A673 (cell line): ENCODE measurements around the gene UQCRHL.
A peak's percentile ranks its signal among the peaks of the same experiment; 100 is the strongest.

Experiments used
- EZH2 ChIP-seq: fragments of 200-600 bp; sonication (generic); IDR thresholded peaks from 2 replicates; pipeline ENCODE4 v1.6.1; 2017; ENCODE audit warnings: borderline replicate concordance, low read depth, mild to moderate bottlenecking, mixed read lengths, antibody characterized with exemption, low read length; ENCODE audit not compliant: poor library complexity, severe bottlenecking
- TF ChIP-seq, protein P1 (sequence below): fragments of 300-800, 200-600 bp; sonication (generic); conservative IDR thresholded peaks from 2 replicates; pipeline ENCODE4 v1.5.1; 2017; ENCODE audit warnings: low read depth, mild to moderate bottlenecking, antibody characterized with exemption, low read length, moderate library complexity, mixed read lengths

DNA sequence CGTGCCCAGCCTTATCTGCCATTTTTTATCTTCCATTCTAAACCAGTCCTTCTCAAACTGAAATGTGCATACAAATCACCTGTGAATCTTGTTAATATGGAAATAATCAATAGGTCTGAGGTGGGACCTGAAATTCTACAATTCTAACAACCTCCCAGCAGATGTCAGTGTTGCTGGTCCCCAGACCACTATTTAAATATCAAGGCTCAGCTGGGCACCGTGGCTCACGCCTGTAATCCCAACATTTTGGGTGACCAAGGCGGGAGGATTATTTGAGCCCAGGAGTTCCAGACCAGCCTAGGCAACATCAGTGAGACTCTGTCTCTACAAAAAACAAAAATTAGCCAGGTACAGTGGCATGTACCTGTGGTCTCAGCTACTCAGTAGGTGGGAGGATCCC lies 4.1 kb downstream of the UQCRHL start:
- TF ChIP-seq, protein P1, sequence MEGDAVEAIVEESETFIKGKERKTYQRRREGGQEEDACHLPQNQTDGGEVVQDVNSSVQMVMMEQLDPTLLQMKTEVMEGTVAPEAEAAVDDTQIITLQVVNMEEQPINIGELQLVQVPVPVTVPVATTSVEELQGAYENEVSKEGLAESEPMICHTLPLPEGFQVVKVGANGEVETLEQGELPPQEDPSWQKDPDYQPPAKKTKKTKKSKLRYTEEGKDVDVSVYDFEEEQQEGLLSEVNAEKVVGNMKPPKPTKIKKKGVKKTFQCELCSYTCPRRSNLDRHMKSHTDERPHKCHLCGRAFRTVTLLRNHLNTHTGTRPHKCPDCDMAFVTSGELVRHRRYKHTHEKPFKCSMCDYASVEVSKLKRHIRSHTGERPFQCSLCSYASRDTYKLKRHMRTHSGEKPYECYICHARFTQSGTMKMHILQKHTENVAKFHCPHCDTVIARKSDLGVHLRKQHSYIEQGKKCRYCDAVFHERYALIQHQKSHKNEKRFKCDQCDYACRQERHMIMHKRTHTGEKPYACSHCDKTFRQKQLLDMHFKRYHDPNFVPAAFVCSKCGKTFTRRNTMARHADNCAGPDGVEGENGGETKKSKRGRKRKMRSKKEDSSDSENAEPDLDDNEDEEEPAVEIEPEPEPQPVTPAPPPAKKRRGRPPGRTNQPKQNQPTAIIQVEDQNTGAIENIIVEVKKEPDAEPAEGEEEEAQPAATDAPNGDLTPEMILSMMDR = peak; percentile 61
- TF ChIP-seq EZH2 = no peak
